ENCODE data around the gene SRPRB. TPM values are rescaled to one million over a fixed set of nuclear protein-coding genes. Genes with fewer than 3 reads are reported as not detected.

SRPRB gene
- total RNA-seq, 1 donor from 2014 or later, result 80.9 TPM

DNA sequence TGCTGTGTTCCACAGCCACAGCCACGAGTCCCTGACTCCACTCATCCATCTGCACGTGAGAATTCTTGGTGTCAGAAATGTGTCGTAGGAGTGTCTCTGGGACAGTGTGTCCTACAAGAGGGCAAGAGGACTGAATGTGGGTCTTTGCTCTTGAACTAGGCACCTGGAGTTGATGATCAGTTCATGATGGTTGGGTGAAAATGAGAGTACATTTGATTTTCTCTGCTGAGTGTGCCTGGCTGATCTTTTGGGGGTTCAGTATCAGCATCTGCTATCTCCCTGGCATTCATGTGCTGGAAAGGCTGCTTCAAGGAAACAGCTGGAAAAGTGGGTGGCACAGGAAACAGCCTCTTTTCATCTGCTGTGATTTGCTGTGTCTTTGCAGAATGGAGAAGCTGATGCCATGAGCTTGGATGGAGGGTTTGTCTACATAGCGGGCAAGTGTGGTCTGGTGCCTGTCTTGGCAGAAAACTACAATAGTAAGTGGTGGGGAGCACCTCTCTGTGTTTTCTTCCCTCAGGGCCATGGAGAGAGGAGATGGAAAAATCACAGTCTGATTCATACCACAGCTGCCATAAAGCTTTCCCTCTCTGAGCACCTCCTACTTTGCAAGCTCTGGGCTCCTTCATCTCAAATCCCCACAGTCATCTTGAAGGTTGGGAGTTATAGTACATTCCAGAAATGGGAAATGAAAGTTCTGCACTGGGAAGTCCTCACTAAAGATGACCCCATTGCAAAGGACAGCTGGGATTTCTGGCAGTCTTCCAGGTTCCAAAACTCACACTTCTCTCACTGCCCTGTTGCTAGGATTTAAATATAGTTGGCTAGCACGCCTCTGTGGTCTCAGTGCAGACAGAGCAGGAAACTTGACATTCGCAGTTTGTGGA is 41.6 kb upstream of the SRPRB start:
- H3K4me1 Mint-ChIP-seq (ENCODE audit: unreplicated experiment), result no peaks in the 10 kb centered on the region
- DNase-seq (ENCODE audit: extremely low spot score, unreplicated experiment), result no peak

DNA sequence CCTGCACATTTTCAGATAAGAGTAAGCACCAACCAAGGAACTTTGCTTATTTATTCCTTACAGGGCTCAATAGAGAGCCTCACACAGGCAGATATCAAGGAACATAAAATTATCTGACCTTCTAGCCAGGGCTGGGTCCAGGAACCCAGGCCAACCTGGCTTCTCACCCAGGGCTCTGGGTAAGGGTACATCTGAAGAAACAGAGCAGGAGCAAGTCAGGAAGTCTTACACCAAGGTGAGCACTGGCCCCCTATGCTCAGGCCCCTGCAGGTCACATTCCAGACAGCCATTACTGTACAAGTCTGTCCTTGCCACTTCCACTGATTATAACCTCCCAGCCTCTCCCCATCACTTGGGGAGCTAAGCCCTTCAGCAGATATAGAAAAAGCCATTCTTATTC is 40.4 kb upstream of the SRPRB start:
- no peak for DNase-seq (ENCODE audit: extremely low spot score, unreplicated experiment)
- TF ChIP-seq, protein P1, sequence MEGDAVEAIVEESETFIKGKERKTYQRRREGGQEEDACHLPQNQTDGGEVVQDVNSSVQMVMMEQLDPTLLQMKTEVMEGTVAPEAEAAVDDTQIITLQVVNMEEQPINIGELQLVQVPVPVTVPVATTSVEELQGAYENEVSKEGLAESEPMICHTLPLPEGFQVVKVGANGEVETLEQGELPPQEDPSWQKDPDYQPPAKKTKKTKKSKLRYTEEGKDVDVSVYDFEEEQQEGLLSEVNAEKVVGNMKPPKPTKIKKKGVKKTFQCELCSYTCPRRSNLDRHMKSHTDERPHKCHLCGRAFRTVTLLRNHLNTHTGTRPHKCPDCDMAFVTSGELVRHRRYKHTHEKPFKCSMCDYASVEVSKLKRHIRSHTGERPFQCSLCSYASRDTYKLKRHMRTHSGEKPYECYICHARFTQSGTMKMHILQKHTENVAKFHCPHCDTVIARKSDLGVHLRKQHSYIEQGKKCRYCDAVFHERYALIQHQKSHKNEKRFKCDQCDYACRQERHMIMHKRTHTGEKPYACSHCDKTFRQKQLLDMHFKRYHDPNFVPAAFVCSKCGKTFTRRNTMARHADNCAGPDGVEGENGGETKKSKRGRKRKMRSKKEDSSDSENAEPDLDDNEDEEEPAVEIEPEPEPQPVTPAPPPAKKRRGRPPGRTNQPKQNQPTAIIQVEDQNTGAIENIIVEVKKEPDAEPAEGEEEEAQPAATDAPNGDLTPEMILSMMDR (conservative IDR thresholded peaks at IDR 0.05), result no peak
- Mint-ChIP-seq H3K9me3 (no peaks in the 10 kb centered on the region), H3K4me3 (no peak overlapping the region), H3K27ac (no peak overlapping the region), H3K27me3 (no peaks in the 10 kb centered on the region), H3K36me3 (no peaks in the 10 kb centered on the region), H3K4me1 (ENCODE audit: unreplicated experiment) (no peaks in the 10 kb centered on the region)

More for the DNA sequence above, 41.6 kb upstream of the SRPRB start:
- no peaks in the 10 kb centered on the region for H3K27me3 Mint-ChIP-seq
- no peaks in the 10 kb centered on the region for H3K36me3 Mint-ChIP-seq
- no peak overlapping the region for H3K27ac Mint-ChIP-seq
- H3K4me3 Mint-ChIP-seq, result no peak overlapping the region
- no peaks in the 10 kb centered on the region for H3K9me3 Mint-ChIP-seq
- TF ChIP-seq, protein P1 (conservative IDR thresholded peaks at IDR 0.05), result no peak

- H3K27me3 Mint-ChIP-seq, result no peaks in the 10 kb centered on the region
- no peak overlapping the region for H3K27ac Mint-ChIP-seq
- H3K9me3 Mint-ChIP-seq, result no peaks in the 10 kb centered on the region
- no peaks in the 10 kb centered on the region for H3K4me1 Mint-ChIP-seq (ENCODE audit: unreplicated experiment)
- TF ChIP-seq, protein P1 (conservative IDR thresholded peaks at IDR 0.05), result no peak
- H3K36me3 Mint-ChIP-seq, result no peaks in the 10 kb centered on the region
- H3K4me3 Mint-ChIP-seq, result no peak overlapping the region
- no peak for DNase-seq (ENCODE audit: extremely low spot score, unreplicated experiment)
Measured at GRCh38 chr3:133767607-133768006, 38.0 kb upstream of the SRPRB start.

DNA sequence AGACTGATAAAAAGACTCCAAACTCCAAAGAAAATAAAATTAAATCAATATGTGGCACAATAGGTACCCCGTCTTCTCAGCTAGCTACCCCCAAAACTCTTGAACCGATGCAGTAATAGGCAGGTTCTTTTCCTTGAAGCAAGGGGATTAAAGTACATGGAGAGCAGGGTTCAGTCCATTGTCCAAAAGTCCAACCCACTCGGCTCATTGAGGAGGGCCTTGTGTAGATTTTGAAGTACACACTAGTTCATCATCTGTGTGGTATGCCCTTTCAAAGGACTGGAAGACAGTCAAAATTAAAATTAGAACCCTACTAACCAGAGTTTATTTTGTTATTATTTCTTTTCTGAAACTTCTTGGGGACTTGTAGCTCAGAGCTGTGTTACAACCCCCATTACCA is 36.1 kb upstream of the SRPRB start:
- no peaks in the 10 kb centered on the region for H3K36me3 Mint-ChIP-seq
- H3K27me3 Mint-ChIP-seq, result no peaks in the 10 kb centered on the region
- TF ChIP-seq, protein P1 (conservative IDR thresholded peaks at IDR 0.05), result no peak
- no peak overlapping the region for H3K27ac Mint-ChIP-seq
- no peaks in the 10 kb centered on the region for H3K9me3 Mint-ChIP-seq
- H3K4me1 Mint-ChIP-seq (ENCODE audit: unreplicated experiment), result no peaks in the 10 kb centered on the region
- no peak for DNase-seq (ENCODE audit: extremely low spot score, unreplicated experiment)
- H3K4me3 Mint-ChIP-seq, result no peak overlapping the region

- H3K36me3 Mint-ChIP-seq, result no peaks in the 10 kb centered on the region
- no peak overlapping the region for H3K4me3 Mint-ChIP-seq
- TF ChIP-seq, protein P1 (conservative IDR thresholded peaks at IDR 0.05), result no peak
- no peaks in the 10 kb centered on the region for H3K9me3 Mint-ChIP-seq
- H3K27me3 Mint-ChIP-seq, result no peaks in the 10 kb centered on the region
- no peak overlapping the region for H3K27ac Mint-ChIP-seq
- no peak for DNase-seq (ENCODE audit: extremely low spot score, unreplicated experiment)
- H3K4me1 Mint-ChIP-seq (ENCODE audit: unreplicated experiment), result no peaks in the 10 kb centered on the region
Measured at GRCh38 chr3:133773732-133774131, 31.9 kb upstream of the SRPRB start.

All from type B pancreatic cell (in vitro differentiated cells).